WTC11 (cell line): ENCODE measurements around the gene AKR1C4. TPM values are rescaled to one million over a fixed set of nuclear protein-coding genes. Genes with fewer than 3 reads are reported as not detected.

Experiments
- ATAC-seq: fragments of 200-7000 bp; cut with Tn5 transposase; 2 replicates; pipeline ENCODE4 v1.10.0; 2021; ENCODE audit warnings: mild to moderate bottlenecking, moderate library complexity
- Bru-seq: library from RNA; stranded (reverse); fragments of 400-500 nt; gene quantifications from one replicate; lab custom pipeline; 2021; lab: Mats Ljungman, UMichigan
- CTCF ChIA-PET: fragments of 300-600 bp; sonication (Branson Sonifier 250); formaldehyde crosslinking; loops from one replicate; lab custom pipeline; 2021; ENCODE audit warnings: antibody characterized with exemption; lab: Charles Lee
- POLR2A ChIA-PET: fragments of 350-600 bp; sonication (Branson Sonifier 250); formaldehyde crosslinking; loops from one replicate; lab custom pipeline; 2021; ENCODE audit warnings: antibody characterized with exemption; lab: Charles Lee
- DNase-seq: peaks from one replicate; pipeline ENCODE4 v3.0.0; 2021; ENCODE audit warnings: low spot score
- H3K27ac Mint-ChIP-seq: 2 replicates; pipeline ENCODE4 v1.8.0; 2021; ENCODE audit warnings: mixed read lengths
- H3K27me3 Mint-ChIP-seq: 2 replicates; pipeline ENCODE4 v1.8.0; 2021; ENCODE audit warnings: low read depth, mild to moderate bottlenecking, moderate library complexity, mixed read lengths
- H3K36me3 Mint-ChIP-seq: 2 replicates; pipeline ENCODE4 v1.8.0; 2021; ENCODE audit warnings: mixed read lengths
- H3K4me1 Mint-ChIP-seq: 2 replicates; pipeline ENCODE4 v1.8.0; 2022; ENCODE audit warnings: mixed read lengths
- H3K4me3 Mint-ChIP-seq: 2 replicates; pipeline ENCODE4 v1.8.0; 2021; ENCODE audit warnings: mild to moderate bottlenecking, moderate library complexity, mixed read lengths
- H3K9me3 Mint-ChIP-seq: 2 replicates; pipeline ENCODE4 v1.8.0; 2021; ENCODE audit warnings: mixed read lengths
- AFF4 ChIP-seq: sonication (generic); formaldehyde crosslinking; IDR thresholded peaks from 2 replicates; pipeline ENCODE4 v1.8.1; 2023; ENCODE audit warnings: mild to moderate bottlenecking, missing genetic modification reagents, borderline replicate concordance
- CREB1 ChIP-seq: sonication (generic); formaldehyde crosslinking; IDR thresholded peaks from 2 replicates; pipeline ENCODE4 v1.8.0; 2023; ENCODE audit warnings: mild to moderate bottlenecking, missing genetic modification reagents
- CTCF ChIP-seq: fragments of 200-600 bp; IDR thresholded peaks from 2 replicates; pipeline ENCODE4 v1.8.0; 2022; ENCODE audit warnings: antibody characterized with exemption
- ELF4 ChIP-seq: sonication (generic); formaldehyde crosslinking; IDR thresholded peaks from 2 replicates; pipeline ENCODE4 v1.8.1; 2022; ENCODE audit warnings: low read depth, mild to moderate bottlenecking, moderate library complexity, missing genetic modification reagents
- ETV6 ChIP-seq: sonication (generic); formaldehyde crosslinking; IDR thresholded peaks from 2 replicates; pipeline ENCODE4 v1.8.1; 2022; ENCODE audit warnings: mild to moderate bottlenecking, missing genetic modification reagents
- FOXP1 ChIP-seq: sonication (generic); formaldehyde crosslinking; IDR thresholded peaks from 2 replicates; pipeline ENCODE4 v1.8.0; 2022; ENCODE audit warnings: missing genetic modification reagents, mild to moderate bottlenecking, moderate library complexity, borderline replicate concordance
- NFATC4 ChIP-seq: fragments of 250-450 bp; sonication (Bioruptor Pico); IDR thresholded peaks from 2 replicates; pipeline ENCODE4 v1.9.0; 2021; ENCODE audit warnings: mild to moderate bottlenecking
- TEAD1 ChIP-seq: sonication (generic); formaldehyde crosslinking; IDR thresholded peaks from 2 replicates; pipeline ENCODE4 v1.8.0; 2022; ENCODE audit warnings: mild to moderate bottlenecking, missing genetic modification reagents
- ZNF219 ChIP-seq: sonication (generic); formaldehyde crosslinking; IDR thresholded peaks from 2 replicates; pipeline ENCODE4 v1.8.0; 2023; ENCODE audit warnings: missing genetic modification reagents, mild to moderate bottlenecking, borderline replicate concordance
- ZNF317 ChIP-seq: sonication (generic); formaldehyde crosslinking; IDR thresholded peaks from 2 replicates; pipeline ENCODE4 v1.8.1; 2023; ENCODE audit warnings: low read depth, mild to moderate bottlenecking, moderate library complexity, missing genetic modification reagents, borderline replicate concordance
- ZNF416 ChIP-seq: fragments of 250-450 bp; sonication (Bioruptor Pico); IDR thresholded peaks from 2 replicates; pipeline ENCODE4 v1.9.0; 2021; ENCODE audit warnings: mild to moderate bottlenecking, inconsistent platforms
- long read RNA-seq, 3 experiments: library from RNA in 1 of 3; library from capped mRNA in 1 of 3; library from polyadenylated mRNA in 1 of 3; unstranded in 2 of 3; stranded (forward) in 1 of 3; transcript quantifications; one replicate each; pipeline ENCODE4 v2.0.0, GENCODE V29; 2021
- total RNA-seq: library from RNA; stranded (reverse); gene quantifications from 3 replicates; pipeline ENCODE4 v1.2.3, GENCODE V29; 2021
- TF ChIP-seq, protein P1 (sequence below): sonication (generic); formaldehyde crosslinking; conservative IDR thresholded peaks from 2 replicates; pipeline ENCODE4 v1.8.1; 2023; ENCODE audit warnings: mild to moderate bottlenecking, low read depth, missing genetic modification reagents, moderate library complexity
- TF ChIP-seq, protein P2 (sequence below): sonication (generic); formaldehyde crosslinking; conservative IDR thresholded peaks from 2 replicates; pipeline ENCODE4 v1.8.1; 2022; ENCODE audit warnings: mild to moderate bottlenecking, missing genetic modification reagents
- TF ChIP-seq, protein P3 (sequence below): sonication (generic); formaldehyde crosslinking; IDR thresholded peaks from 2 replicates; pipeline ENCODE4 v1.8.0; 2023; ENCODE audit warnings: mild to moderate bottlenecking, missing genetic modification reagents
- TF ChIP-seq, protein P4 (sequence below): sonication (generic); formaldehyde crosslinking; IDR thresholded peaks from 2 replicates; pipeline ENCODE4 v1.8.1; 2022; ENCODE audit warnings: low read depth, mild to moderate bottlenecking, moderate library complexity, missing genetic modification reagents, borderline replicate concordance

AKR1C4 gene
- not detected in 3 replicates for total RNA-seq
- Bru-seq, nascent RNA, result not detected
- long read RNA-seq, experiment 1, result 0 reads
- long read RNA-seq, experiment 2, result 0 reads
- long read RNA-seq, experiment 3, result 0 reads

GRCh38 chr10:5196702-5197113, at the start of gene AKR1C4:
TSS of gene AKR1C4 (plus strand) at chr10:5196837. CDS start at chr10:5196868, 31 bp downstream.
- DNase-seq, result no peak
- POLR2A ChIA-PET, result no interaction called here
- ATAC-seq, result no peak
- CTCF ChIA-PET, result interaction anchor here (1.1 to 1.8 kb wide), 2 partner anchors 347 to 382 kb away, joined by 3 to 6 read pairs; no protein-coding TSS in a partner anchor
- Mint-ChIP-seq H3K36me3 (no peaks in the 10 kb centered on the region), H3K27me3 (no peaks in the 10 kb centered on the region), H3K4me1 (peaks cover 6% of the 10 kb centered on the region), H3K9me3 (peaks cover 7% of the 10 kb centered on the region), H3K4me3 (no peak within 1 kb of the TSS), H3K27ac (no peak within 1 kb of the TSS)
- TF ChIP-seq CREB1 (CRISPR knock-in tag) (no peak), AFF4 (CRISPR knock-in tag) (no peak), TEAD1 (CRISPR knock-in tag) (no peak), ETV6 (no peak), ZNF317 (CRISPR knock-in tag) (no peak), NFATC4 (CRISPR knock-in tag) (no peak), ZNF416 (CRISPR knock-in tag) (no peak), ZNF219 (CRISPR knock-in tag) (no peak), CTCF (no peak), FOXP1 (CRISPR knock-in tag) (no peak), ELF4 (CRISPR knock-in tag) (no peak)
- TF ChIP-seq, protein P1, sequence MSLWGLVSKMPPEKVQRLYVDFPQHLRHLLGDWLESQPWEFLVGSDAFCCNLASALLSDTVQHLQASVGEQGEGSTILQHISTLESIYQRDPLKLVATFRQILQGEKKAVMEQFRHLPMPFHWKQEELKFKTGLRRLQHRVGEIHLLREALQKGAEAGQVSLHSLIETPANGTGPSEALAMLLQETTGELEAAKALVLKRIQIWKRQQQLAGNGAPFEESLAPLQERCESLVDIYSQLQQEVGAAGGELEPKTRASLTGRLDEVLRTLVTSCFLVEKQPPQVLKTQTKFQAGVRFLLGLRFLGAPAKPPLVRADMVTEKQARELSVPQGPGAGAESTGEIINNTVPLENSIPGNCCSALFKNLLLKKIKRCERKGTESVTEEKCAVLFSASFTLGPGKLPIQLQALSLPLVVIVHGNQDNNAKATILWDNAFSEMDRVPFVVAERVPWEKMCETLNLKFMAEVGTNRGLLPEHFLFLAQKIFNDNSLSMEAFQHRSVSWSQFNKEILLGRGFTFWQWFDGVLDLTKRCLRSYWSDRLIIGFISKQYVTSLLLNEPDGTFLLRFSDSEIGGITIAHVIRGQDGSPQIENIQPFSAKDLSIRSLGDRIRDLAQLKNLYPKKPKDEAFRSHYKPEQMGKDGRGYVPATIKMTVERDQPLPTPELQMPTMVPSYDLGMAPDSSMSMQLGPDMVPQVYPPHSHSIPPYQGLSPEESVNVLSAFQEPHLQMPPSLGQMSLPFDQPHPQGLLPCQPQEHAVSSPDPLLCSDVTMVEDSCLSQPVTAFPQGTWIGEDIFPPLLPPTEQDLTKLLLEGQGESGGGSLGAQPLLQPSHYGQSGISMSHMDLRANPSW, result no peak
- TF ChIP-seq, protein P2, sequence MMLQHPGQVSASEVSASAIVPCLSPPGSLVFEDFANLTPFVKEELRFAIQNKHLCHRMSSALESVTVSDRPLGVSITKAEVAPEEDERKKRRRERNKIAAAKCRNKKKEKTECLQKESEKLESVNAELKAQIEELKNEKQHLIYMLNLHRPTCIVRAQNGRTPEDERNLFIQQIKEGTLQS (CRISPR knock-in tag), result no peak
- TF ChIP-seq, protein P3, sequence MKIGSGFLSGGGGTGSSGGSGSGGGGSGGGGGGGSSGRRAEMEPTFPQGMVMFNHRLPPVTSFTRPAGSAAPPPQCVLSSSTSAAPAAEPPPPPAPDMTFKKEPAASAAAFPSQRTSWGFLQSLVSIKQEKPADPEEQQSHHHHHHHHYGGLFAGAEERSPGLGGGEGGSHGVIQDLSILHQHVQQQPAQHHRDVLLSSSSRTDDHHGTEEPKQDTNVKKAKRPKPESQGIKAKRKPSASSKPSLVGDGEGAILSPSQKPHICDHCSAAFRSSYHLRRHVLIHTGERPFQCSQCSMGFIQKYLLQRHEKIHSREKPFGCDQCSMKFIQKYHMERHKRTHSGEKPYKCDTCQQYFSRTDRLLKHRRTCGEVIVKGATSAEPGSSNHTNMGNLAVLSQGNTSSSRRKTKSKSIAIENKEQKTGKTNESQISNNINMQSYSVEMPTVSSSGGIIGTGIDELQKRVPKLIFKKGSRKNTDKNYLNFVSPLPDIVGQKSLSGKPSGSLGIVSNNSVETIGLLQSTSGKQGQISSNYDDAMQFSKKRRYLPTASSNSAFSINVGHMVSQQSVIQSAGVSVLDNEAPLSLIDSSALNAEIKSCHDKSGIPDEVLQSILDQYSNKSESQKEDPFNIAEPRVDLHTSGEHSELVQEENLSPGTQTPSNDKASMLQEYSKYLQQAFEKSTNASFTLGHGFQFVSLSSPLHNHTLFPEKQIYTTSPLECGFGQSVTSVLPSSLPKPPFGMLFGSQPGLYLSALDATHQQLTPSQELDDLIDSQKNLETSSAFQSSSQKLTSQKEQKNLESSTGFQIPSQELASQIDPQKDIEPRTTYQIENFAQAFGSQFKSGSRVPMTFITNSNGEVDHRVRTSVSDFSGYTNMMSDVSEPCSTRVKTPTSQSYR (CRISPR knock-in tag), result no peak
- TF ChIP-seq, protein P4, sequence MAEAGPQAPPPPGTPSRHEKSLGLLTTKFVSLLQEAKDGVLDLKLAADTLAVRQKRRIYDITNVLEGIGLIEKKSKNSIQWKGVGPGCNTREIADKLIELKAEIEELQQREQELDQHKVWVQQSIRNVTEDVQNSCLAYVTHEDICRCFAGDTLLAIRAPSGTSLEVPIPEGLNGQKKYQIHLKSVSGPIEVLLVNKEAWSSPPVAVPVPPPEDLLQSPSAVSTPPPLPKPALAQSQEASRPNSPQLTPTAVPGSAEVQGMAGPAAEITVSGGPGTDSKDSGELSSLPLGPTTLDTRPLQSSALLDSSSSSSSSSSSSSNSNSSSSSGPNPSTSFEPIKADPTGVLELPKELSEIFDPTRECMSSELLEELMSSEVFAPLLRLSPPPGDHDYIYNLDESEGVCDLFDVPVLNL (CRISPR knock-in tag), result no peak
